DOHH2 (cell line): ENCODE data around the gene TRIM66.

Experiments used
- H3F3A ChIP-seq: fragments of 200-600 bp; sonication (generic), shearing (Covaris generic); 2 replicates; pipeline ENCODE4 v1.6.0; 2016; ENCODE audit warnings: antibody characterized with exemption, mild to moderate bottlenecking; ENCODE audit not compliant: control insufficient read depth, insufficient read depth
- H3K27ac ChIP-seq: fragments of 200-600 bp; sonication (generic); 2 replicates; pipeline ENCODE4 v1.5.1; 2014; ENCODE audit warnings: low read depth, mild to moderate bottlenecking, low read length, moderate library complexity
- H3K27me3 ChIP-seq: fragments of 200-600 bp; sonication (generic); 2 replicates; pipeline ENCODE4 v1.6.1; 2014; ENCODE audit warnings: mild to moderate bottlenecking, low read length, mixed read lengths; ENCODE audit not compliant: control insufficient read depth
- H3K36me3 ChIP-seq: fragments of 200-600 bp; sonication (generic); 2 replicates; pipeline ENCODE4 v1.6.1; 2014; ENCODE audit warnings: mild to moderate bottlenecking, low read length, moderate library complexity, mixed read lengths; ENCODE audit not compliant: control insufficient read depth
- H3K4me1 ChIP-seq: fragments of 200-600 bp; sonication (generic); 2 replicates; pipeline ENCODE4 v1.6.1; 2014; ENCODE audit warnings: mild to moderate bottlenecking, low read length, mixed read lengths; ENCODE audit not compliant: control insufficient read depth
- H3K4me2 ChIP-seq: fragments of 200-600 bp; sonication (generic); 2 replicates; pipeline ENCODE4 v1.6.0; 2014; ENCODE audit warnings: mild to moderate bottlenecking, low read length, moderate library complexity
- H3K4me3 ChIP-seq: fragments of 200-600 bp; sonication (generic); 2 replicates; pipeline ENCODE4 v1.5.1; 2014; ENCODE audit warnings: mild to moderate bottlenecking, low read length, mixed read lengths
- H3K79me2 ChIP-seq: fragments of 200-600 bp; sonication (generic); 2 replicates; pipeline ENCODE4 v1.6.1; 2014; ENCODE audit warnings: mild to moderate bottlenecking, low read length, mixed read lengths; ENCODE audit not compliant: control insufficient read depth
- H3K9me2 ChIP-seq: fragments of 200-600 bp; sonication (generic); replicated peaks from 2 replicates; pipeline ENCODE4 v1.6.1; 2014; ENCODE audit warnings: mild to moderate bottlenecking, low read length, mixed read lengths; ENCODE audit not compliant: control insufficient read depth
- H3K9me3 ChIP-seq: fragments of 200-600 bp; sonication (generic); 2 replicates; pipeline ENCODE4 v1.6.1; 2014; ENCODE audit warnings: antibody characterized with exemption, low read length, mixed read lengths; ENCODE audit not compliant: control insufficient read depth, insufficient read depth
- H4K20me1 ChIP-seq: fragments of 200-600 bp; sonication (generic); 2 replicates; pipeline ENCODE4 v1.6.0; 2014; ENCODE audit warnings: low read depth, mild to moderate bottlenecking, antibody characterized with exemption, low read length, moderate library complexity; ENCODE audit not compliant: control insufficient read depth, insufficient read depth
- EZH2phosphoT487 ChIP-seq: fragments of 200-600 bp; sonication (generic); IDR thresholded peaks from 2 replicates; pipeline ENCODE4 v1.6.1; 2017; ENCODE audit warnings: borderline replicate concordance, mild to moderate bottlenecking, antibody characterized with exemption, low read length, moderate library complexity, mixed read lengths
- TF ChIP-seq, protein P1 (sequence below): fragments of 200-600 bp; sonication (generic); IDR thresholded peaks from one replicate; pipeline ENCODE4 v1.5.1; 2014; ENCODE audit warnings: antibody characterized with exemption, mild to moderate bottlenecking, low read depth, low read length; ENCODE audit not compliant: poor library complexity, severe bottlenecking

Gene TRIM66

DNA sequence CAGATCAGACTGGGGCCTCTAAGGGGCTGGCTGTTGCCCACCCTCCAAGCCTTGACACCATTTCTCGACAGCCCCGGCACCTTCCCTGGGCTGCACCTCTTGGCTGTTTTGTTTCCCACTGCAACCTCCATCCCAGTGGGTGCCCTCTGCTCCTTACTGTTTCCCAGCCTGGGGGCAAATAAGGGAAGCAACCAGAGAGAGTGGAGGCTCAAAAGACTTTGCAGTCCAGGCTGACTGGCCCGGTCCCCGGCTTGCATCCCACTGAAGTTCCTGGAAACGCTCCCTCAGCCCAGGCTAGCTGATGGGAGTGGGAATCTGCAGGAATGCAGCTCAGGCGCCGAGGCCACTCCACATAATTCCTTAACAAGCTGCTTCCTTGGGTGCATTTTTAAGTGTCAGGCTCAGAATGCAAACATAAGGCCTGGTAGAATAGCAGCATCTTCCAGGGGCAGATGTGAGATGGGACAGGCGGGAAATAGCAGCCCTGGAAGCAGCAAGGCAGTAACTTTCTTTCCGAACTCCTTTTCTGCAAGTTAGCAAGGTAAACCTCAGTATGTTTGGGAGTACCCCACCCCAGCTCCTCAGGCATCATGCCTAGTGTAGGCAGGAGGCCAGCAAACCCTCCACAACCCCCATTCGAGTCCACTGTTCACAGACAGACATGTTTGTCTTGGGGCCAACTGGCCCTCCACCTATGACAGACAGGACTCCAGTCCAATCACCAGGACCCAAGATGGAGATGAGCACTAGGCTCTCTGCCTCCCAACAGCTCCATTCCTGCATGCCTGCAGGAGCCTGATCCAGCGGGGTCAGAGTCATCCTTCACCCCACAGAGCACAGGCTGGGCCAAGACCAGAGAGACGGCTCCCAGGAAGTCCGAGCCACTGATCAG lies 39.4 kb upstream of the TRIM66 start:
- no peaks in the 10 kb centered on the region for H3K9me3 ChIP-seq
- H3K27me3 ChIP-seq, result peaks cover 13% of the 10 kb centered on the region
- peaks cover 11% of the 10 kb centered on the region for H3K4me1 ChIP-seq
- no peaks in the 10 kb centered on the region for H3K9me2 ChIP-seq
- no peaks in the 10 kb centered on the region for H4K20me1 ChIP-seq
- no peak overlapping the region for H3K27ac ChIP-seq
- TF ChIP-seq, protein P1, sequence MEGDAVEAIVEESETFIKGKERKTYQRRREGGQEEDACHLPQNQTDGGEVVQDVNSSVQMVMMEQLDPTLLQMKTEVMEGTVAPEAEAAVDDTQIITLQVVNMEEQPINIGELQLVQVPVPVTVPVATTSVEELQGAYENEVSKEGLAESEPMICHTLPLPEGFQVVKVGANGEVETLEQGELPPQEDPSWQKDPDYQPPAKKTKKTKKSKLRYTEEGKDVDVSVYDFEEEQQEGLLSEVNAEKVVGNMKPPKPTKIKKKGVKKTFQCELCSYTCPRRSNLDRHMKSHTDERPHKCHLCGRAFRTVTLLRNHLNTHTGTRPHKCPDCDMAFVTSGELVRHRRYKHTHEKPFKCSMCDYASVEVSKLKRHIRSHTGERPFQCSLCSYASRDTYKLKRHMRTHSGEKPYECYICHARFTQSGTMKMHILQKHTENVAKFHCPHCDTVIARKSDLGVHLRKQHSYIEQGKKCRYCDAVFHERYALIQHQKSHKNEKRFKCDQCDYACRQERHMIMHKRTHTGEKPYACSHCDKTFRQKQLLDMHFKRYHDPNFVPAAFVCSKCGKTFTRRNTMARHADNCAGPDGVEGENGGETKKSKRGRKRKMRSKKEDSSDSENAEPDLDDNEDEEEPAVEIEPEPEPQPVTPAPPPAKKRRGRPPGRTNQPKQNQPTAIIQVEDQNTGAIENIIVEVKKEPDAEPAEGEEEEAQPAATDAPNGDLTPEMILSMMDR, result no peak
- no peak for TF ChIP-seq EZH2phosphoT487
- no peak overlapping the region for H3K4me3 ChIP-seq
- no peak overlapping the region for H3K4me2 ChIP-seq
- no peaks in the 10 kb centered on the region for H3F3A ChIP-seq
- H3K79me2 ChIP-seq, result no peaks in the 10 kb centered on the region
- H3K36me3 ChIP-seq, result no peaks in the 10 kb centered on the region

DNA sequence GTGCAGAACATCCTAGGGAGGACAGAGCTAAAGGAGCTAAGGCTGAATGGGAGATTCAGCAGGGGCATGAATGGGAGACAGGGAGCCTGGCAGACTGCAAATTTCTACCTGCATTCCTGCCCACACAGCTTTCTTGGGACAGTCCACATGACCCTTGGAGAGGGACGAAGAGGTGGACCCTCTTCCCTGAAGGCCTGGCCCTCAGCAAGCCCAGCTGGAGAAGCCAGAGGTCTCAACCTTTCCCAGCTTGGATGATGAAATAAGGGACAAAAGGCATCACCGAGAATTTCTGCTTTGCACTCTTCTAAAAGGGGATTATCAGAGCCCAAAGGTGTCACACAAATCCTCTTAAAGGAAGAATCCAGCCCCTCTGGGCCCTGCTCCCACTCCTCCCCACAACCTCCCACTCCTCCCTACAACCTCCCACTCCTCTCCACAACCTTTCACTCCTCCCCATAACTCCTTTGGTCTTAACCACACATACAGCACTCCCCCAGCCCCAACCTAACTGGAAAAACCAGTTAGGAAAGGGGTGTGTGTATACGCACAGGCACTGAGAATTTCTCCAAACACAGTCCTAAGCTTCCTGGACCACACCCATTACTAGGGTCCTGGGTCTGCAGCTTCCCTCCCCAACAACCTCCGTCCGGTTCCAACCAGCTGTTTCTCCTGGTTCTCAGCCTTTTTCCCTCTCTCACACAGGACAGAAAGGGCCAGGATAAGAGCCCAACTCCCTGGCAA lies 38.6 kb upstream of the TRIM66 start:
- Histone ChIP-seq H3K4me1 (peaks cover 11% of the 10 kb centered on the region), H3K79me2 (no peaks in the 10 kb centered on the region), H3K9me2 (no peaks in the 10 kb centered on the region), H3K27me3 (peaks cover 13% of the 10 kb centered on the region; the same call in 1 of the 2 replicates), H3K27ac (no peak overlapping the region), H3K4me2 (no peak overlapping the region), H4K20me1 (no peaks in the 10 kb centered on the region), H3K36me3 (no peaks in the 10 kb centered on the region), H3K4me3 (no peak overlapping the region), H3F3A (no peaks in the 10 kb centered on the region), H3K9me3 (no peaks in the 10 kb centered on the region)
- no peak for TF ChIP-seq EZH2phosphoT487
- TF ChIP-seq, protein P1, result no peak

DNA sequence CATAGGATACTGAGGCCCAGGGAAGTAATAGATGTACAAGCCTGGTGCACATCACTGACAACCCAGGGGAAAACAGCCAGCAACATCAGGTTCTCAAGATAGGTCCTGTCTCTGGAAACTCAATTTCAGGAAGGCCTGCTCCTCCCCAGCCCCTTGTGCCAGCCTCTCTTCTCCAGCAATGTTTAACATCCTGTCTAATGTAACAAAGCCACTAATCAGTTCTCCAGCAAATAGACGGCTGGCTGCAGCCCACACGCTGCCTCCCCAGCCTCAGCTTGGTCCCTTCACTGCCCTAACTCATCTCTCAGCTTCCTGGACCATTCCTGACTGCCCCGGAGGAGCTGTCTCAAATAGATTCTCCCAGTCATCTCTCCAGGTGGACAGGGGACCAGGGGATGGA lies 37.9 kb upstream of the TRIM66 start:
- Histone ChIP-seq H3K4me1 (peaks cover 11% of the 10 kb centered on the region), H3K4me2 (no peak overlapping the region), H3F3A (no peaks in the 10 kb centered on the region), H3K4me3 (no peak overlapping the region), H3K36me3 (no peaks in the 10 kb centered on the region), H4K20me1 (no peaks in the 10 kb centered on the region), H3K79me2 (no peaks in the 10 kb centered on the region), H3K27ac (no peak overlapping the region), H3K9me3 (no peaks in the 10 kb centered on the region), H3K27me3 (peaks cover 13% of the 10 kb centered on the region; the same call in 1 of the 2 replicates), H3K9me2 (no peaks in the 10 kb centered on the region)
- TF ChIP-seq EZH2phosphoT487, result no peak
- TF ChIP-seq, protein P1, result no peak
